Measurements from ENCODE around the gene NDUFAF2.

NDUFAF2 gene

DNA sequence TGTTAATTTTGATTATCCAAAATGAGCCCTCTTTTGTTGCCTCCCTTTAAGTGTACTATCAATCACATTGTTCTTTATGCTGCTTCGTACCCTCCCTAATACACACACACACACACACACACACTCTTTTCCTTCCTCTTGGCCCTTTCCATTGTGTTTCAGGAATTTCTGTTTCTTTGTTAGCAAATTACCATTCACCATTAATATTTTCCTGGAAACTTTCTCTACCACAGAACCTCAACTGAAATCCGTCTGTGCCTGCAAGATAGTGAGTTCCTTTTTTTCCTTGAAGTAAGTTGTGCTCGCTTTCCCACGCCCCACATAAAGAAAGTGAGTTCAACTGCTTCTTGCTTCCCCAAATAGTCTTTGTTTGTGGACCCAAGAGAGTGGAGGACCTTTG lies 155.4 kb downstream of the NDUFAF2 start:
- Histone ChIP-seq H3K4me1 (ENCODE audit: control insufficient read depth, insufficient read depth, low read length) (no peaks in the 10 kb centered on the region), H3K4me3 (ENCODE audit: low read length) (no peak overlapping the region), H3K36me3 (ENCODE audit: control insufficient read depth, insufficient read depth, low read length) (no peaks in the 10 kb centered on the region), H3K27ac (ENCODE audit: low read length) (no peak overlapping the region), H3K27me3 (ENCODE audit: control insufficient read depth, insufficient read depth, low read length) (no peaks in the 10 kb centered on the region), H3K9me3 (ENCODE audit: control insufficient read depth, insufficient read depth, low read length) (no peaks in the 10 kb centered on the region)
- DNase-seq (ENCODE audit: low read depth, low spot score): no peak
- WGBS (ENCODE audit: insufficient coverage, insufficient read length): no CpG with 5 or more reads among the region's 4 CpGs

DNA sequence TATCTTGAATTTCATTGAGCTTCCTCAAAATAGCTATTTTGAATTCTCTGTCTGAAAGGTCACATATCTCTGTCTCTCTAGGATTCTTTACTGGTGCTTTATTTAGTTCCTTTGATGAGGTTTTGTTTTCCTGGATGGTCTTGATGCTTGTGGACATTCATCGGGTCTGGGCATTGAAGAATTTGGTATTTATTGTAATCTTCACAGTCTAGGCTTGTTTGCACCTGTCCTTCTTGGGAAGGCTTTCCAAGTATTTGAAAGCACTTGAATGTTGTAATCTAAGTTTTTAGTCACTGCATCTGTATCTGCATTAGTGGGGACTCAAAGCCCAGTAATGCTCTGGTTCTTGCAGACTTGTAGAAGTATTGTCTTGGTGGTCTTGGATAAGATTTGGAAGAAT lies 169.4 kb downstream of the NDUFAF2 start:
- Histone ChIP-seq H3K9me3 (ENCODE audit: control insufficient read depth, insufficient read depth, low read length) (no peaks in the 10 kb centered on the region), H3K36me3 (ENCODE audit: control insufficient read depth, insufficient read depth, low read length) (no peaks in the 10 kb centered on the region), H3K27me3 (ENCODE audit: control insufficient read depth, insufficient read depth, low read length) (no peaks in the 10 kb centered on the region), H3K4me3 (ENCODE audit: low read length) (no peak overlapping the region), H3K4me1 (ENCODE audit: control insufficient read depth, insufficient read depth, low read length) (no peaks in the 10 kb centered on the region), H3K27ac (ENCODE audit: low read length) (no peak overlapping the region)
- WGBS (ENCODE audit: insufficient coverage, insufficient read length): no CpG with 5 or more reads among the region's 1 CpG
- no peak for DNase-seq (ENCODE audit: low read depth, low spot score)

DNA sequence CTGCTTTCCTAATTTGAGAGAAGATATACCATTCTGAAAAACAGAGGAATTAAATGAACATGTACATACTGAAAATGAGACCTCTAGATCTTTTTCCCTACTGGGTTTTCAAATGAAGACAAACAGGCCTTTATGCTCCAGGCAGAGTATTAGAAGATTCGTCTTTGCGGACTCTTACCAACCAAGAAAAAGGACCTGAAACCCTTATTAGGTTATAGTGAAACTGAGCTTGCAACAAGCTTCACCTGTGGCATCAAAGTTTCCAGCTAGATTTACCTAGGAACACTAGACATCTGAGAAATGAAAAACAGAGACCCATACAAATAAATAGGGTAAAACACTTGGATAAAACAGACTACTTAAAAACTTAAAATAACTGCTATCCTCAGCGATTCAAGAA lies 171.0 kb downstream of the NDUFAF2 start:
- Histone ChIP-seq H3K27me3 (ENCODE audit: control insufficient read depth, insufficient read depth, low read length) (no peaks in the 10 kb centered on the region), H3K4me1 (ENCODE audit: control insufficient read depth, insufficient read depth, low read length) (no peaks in the 10 kb centered on the region), H3K4me3 (ENCODE audit: low read length) (no peak overlapping the region), H3K27ac (ENCODE audit: low read length) (no peak overlapping the region), H3K9me3 (ENCODE audit: control insufficient read depth, insufficient read depth, low read length) (no peaks in the 10 kb centered on the region), H3K36me3 (ENCODE audit: control insufficient read depth, insufficient read depth, low read length) (no peaks in the 10 kb centered on the region)
- no CpG with 5 or more reads among the region's 3 CpGs for WGBS (ENCODE audit: insufficient coverage, insufficient read length)
- no peak for DNase-seq (ENCODE audit: low read depth, low spot score)

DNA sequence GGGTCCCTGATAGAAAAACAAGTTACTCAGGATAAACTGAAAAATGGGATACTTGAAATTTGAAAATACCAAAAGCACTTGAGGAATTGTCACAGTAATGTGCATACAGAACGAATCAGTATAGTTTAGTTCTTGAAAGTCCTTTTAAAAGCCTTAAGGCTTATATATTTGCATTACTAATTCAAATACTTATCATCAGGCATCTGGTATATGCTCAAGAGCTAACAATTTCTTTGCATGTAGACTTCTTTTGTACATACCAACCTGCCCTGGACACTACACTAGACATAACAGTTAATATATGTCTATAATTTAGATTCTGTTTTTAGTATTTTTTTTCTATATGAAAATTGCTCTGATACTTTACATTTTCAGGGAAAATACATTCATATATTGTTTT lies 174.1 kb downstream of the NDUFAF2 start:
- Histone ChIP-seq H3K9me3 (ENCODE audit: control insufficient read depth, insufficient read depth, low read length) (no peaks in the 10 kb centered on the region), H3K36me3 (ENCODE audit: control insufficient read depth, insufficient read depth, low read length) (no peaks in the 10 kb centered on the region), H3K4me3 (ENCODE audit: low read length) (no peak overlapping the region), H3K27ac (ENCODE audit: low read length) (no peak overlapping the region), H3K4me1 (ENCODE audit: control insufficient read depth, insufficient read depth, low read length) (no peaks in the 10 kb centered on the region), H3K27me3 (ENCODE audit: control insufficient read depth, insufficient read depth, low read length) (no peaks in the 10 kb centered on the region)
- no CpG with 5 or more reads among the region's 1 CpG for WGBS (ENCODE audit: insufficient coverage, insufficient read length)
- no peak for DNase-seq (ENCODE audit: low read depth, low spot score)

DNA sequence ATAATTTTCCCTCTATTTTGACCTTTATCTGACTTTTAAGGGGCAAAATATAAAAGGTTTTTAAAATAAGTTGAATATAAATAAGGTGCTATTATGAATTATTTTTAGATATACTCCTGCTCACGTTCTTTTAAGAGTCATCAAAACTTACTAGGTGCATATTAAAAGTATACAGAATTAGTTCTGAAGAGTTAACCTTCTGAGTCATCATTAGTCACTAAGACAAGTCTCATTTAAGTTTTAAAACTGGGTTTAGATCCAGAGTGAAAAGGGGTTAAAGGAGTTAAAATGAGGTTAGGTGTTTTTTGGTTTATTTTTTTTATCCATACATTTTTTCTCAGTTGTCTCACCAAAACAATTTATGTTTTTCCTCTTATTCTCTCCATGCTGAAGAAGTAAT lies 175.5 kb downstream of the NDUFAF2 start:
- no CpG with 5 or more reads among the region's 1 CpG for WGBS (ENCODE audit: insufficient coverage, insufficient read length)

DNA sequence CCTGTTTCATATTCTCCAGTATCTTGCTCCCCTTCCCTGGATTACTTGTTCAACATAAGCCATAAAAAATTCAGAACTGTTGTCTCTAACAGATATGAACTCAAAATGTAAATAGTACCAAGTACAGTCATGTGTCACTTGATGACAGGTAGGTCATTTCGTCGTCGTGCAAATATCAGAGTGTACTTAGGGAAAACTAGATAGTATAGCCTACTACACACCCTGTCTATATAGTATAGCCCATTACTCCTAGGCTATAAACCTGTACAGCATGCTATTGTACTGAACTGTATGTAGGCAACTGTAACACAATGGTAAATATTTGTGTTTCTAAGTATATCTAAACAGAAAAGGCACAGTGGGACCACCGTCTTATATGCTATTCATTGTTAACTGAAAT lies 178.1 kb downstream of the NDUFAF2 start:
- Histone ChIP-seq H3K27me3 (ENCODE audit: control insufficient read depth, insufficient read depth, low read length) (no peaks in the 10 kb centered on the region), H3K9me3 (ENCODE audit: control insufficient read depth, insufficient read depth, low read length) (no peaks in the 10 kb centered on the region), H3K36me3 (ENCODE audit: control insufficient read depth, insufficient read depth, low read length) (no peaks in the 10 kb centered on the region), H3K4me3 (ENCODE audit: low read length) (no peak overlapping the region), H3K27ac (ENCODE audit: low read length) (no peak overlapping the region), H3K4me1 (ENCODE audit: control insufficient read depth, insufficient read depth, low read length) (no peaks in the 10 kb centered on the region)
- no CpG with 5 or more reads among the region's 4 CpGs for WGBS (ENCODE audit: insufficient coverage, insufficient read length)
- no peak for DNase-seq (ENCODE audit: low read depth, low spot score)

More for the DNA sequence above, 175.5 kb downstream of the NDUFAF2 start:
- Histone ChIP-seq H3K36me3 (ENCODE audit: control insufficient read depth, insufficient read depth, low read length) (no peaks in the 10 kb centered on the region), H3K4me3 (ENCODE audit: low read length) (no peak overlapping the region), H3K9me3 (ENCODE audit: control insufficient read depth, insufficient read depth, low read length) (no peaks in the 10 kb centered on the region), H3K27ac (ENCODE audit: low read length) (no peak overlapping the region), H3K4me1 (ENCODE audit: control insufficient read depth, insufficient read depth, low read length) (no peaks in the 10 kb centered on the region), H3K27me3 (ENCODE audit: control insufficient read depth, insufficient read depth, low read length) (no peaks in the 10 kb centered on the region)
- DNase-seq (ENCODE audit: low read depth, low spot score): no peak

DNA sequence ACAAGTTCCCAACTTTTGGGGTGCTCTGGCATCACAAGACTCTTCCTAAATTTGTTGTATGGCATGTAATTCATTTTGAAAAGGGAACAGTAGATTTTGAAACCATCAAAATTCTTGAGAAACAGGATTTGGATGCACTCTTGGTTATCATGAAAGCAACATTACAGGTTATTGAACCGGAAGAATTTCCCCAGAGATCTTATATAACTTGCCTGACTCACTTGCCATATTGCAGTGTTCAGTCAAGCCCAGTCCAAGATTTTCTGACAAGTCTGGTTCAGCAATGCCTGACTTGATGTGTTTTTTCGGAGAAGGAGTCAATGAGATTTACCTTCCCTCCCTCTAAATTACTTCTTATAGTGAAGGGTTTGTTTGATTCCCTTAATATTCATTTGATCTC lies 185.3 kb downstream of the NDUFAF2 start:
- no peak for DNase-seq (ENCODE audit: low read depth, low spot score)
- H3K27ac ChIP-seq (ENCODE audit: low read length): no peak overlapping the region
- no peaks in the 10 kb centered on the region for H3K9me3 ChIP-seq (ENCODE audit: control insufficient read depth, insufficient read depth, low read length)
- H3K36me3 ChIP-seq (ENCODE audit: control insufficient read depth, insufficient read depth, low read length): no peaks in the 10 kb centered on the region
- WGBS (ENCODE audit: insufficient coverage, insufficient read length): no CpG with 5 or more reads among the region's 2 CpGs
- H3K4me1 ChIP-seq (ENCODE audit: control insufficient read depth, insufficient read depth, low read length): peaks cover 3% of the 10 kb centered on the region; the same call in 1 of the 2 replicates
- no peaks in the 10 kb centered on the region for H3K27me3 ChIP-seq (ENCODE audit: control insufficient read depth, insufficient read depth, low read length)
- no peak overlapping the region for H3K4me3 ChIP-seq (ENCODE audit: low read length)

DNA sequence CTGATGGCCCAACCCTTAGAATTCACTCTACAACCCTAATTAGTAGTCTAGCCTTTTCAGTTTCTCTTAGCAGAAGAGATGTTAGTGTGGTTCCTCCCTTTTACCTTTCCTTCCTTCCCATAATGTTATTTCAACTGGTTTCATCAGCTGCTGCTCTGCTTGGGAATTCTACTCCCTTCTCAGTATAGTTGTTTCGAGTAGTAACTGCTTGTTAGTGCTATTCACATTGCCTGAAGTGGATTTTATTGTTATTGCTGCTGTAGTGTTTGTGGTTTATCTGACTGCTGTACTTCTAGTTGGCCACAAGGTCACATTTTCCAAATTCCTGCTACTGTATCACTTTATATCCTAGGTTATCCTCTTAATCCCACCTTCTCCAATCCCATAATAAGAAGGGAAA lies 187.6 kb downstream of the NDUFAF2 start:
- DNase-seq (ENCODE audit: low read depth, low spot score): no peak

DNA sequence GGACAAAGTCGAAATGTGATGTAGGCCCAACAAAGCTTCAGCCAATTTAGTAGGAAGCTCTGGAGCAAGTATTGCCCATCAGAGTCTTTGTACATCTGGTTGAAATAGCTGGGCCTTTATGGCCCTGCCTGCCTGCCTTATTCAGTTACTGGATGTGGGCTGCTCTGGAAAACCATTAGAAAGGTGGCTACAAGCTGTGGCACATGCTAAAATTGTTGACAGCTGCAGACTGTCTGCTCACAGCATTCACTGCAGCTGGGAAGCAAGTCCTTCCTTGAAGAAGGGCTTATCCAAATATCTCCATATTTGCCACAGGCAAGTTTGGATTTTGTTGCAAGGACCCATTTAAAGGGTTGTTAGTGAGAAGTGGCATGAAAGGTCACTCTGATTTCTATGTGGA lies 192.8 kb downstream of the NDUFAF2 start:
- Histone ChIP-seq H3K4me3 (ENCODE audit: low read length) (no peak overlapping the region), H3K27me3 (ENCODE audit: control insufficient read depth, insufficient read depth, low read length) (no peaks in the 10 kb centered on the region), H3K27ac (ENCODE audit: low read length) (no peak overlapping the region), H3K36me3 (ENCODE audit: control insufficient read depth, insufficient read depth, low read length) (no peaks in the 10 kb centered on the region), H3K9me3 (ENCODE audit: control insufficient read depth, insufficient read depth, low read length) (no peaks in the 10 kb centered on the region), H3K4me1 (ENCODE audit: control insufficient read depth, insufficient read depth, low read length) (peaks cover 2% of the 10 kb centered on the region; the same call in 1 of the 2 replicates)
- no CpG with 5 or more reads among the region's 1 CpG for WGBS (ENCODE audit: insufficient coverage, insufficient read length)
- DNase-seq (ENCODE audit: low read depth, low spot score): no peak

More for the DNA sequence above, 187.6 kb downstream of the NDUFAF2 start:
- Histone ChIP-seq H3K27me3 (ENCODE audit: control insufficient read depth, insufficient read depth, low read length) (no peaks in the 10 kb centered on the region), H3K4me3 (ENCODE audit: low read length) (no peak overlapping the region), H3K4me1 (ENCODE audit: control insufficient read depth, insufficient read depth, low read length) (peaks cover 3% of the 10 kb centered on the region; the same call in 1 of the 2 replicates), H3K27ac (ENCODE audit: low read length) (no peak overlapping the region), H3K9me3 (ENCODE audit: control insufficient read depth, insufficient read depth, low read length) (no peaks in the 10 kb centered on the region), H3K36me3 (ENCODE audit: control insufficient read depth, insufficient read depth, low read length) (no peaks in the 10 kb centered on the region)
- no CpG with 5 or more reads among the region's 1 CpG for WGBS (ENCODE audit: insufficient coverage, insufficient read length)

DNA sequence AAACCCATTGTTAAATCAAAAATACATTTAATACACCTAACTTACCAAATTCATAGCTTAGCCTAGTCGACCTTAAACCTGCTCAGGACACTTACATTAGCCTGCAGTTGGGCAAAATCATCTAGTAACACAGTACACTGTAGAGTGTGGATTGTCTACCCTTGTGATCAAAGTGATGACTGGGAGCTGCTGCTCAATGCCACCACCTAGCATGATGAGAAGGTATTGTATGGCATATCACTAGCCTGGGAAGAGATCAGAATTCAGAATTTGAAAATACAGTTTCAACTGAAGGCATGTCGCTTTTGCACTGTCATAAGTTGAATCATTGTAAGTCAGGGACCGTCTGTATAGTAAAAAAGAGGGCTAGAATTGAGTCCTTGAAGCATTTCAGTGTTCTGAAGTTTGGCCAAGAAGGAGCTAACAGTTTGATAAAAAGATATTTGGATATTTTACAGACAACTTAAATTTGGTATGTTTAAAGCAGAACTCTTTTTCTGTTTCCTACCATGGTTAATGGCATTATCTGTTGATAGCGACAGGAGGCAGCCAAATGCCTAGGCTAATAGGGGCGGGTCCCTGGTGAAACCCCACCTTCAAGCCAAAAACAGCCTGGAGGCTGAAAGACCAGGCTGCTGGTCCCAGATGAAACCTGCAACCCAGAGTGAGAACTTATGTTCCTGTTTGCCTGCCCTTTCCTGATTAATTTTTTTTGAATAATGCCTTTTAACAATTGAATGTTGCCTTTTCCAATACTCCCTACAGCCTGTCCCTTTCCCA lies 194.3 kb downstream of the NDUFAF2 start:
- DNase-seq (ENCODE audit: low read depth, low spot score): no peak
- H3K9me3 ChIP-seq (ENCODE audit: control insufficient read depth, insufficient read depth, low read length): no peaks in the 10 kb centered on the region
- peaks cover 2% of the 10 kb centered on the region; the same call in 1 of the 2 replicates for H3K4me1 ChIP-seq (ENCODE audit: control insufficient read depth, insufficient read depth, low read length)
- no peaks in the 10 kb centered on the region for H3K36me3 ChIP-seq (ENCODE audit: control insufficient read depth, insufficient read depth, low read length)
- H3K27ac ChIP-seq (ENCODE audit: low read length): no peak overlapping the region
- whole genome bisulfite sequencing (ENCODE audit: insufficient coverage, insufficient read length): no CpG with 5 or more reads among the region's 5 CpGs
- H3K4me3 ChIP-seq (ENCODE audit: low read length): no peak overlapping the region
- H3K27me3 ChIP-seq (ENCODE audit: control insufficient read depth, insufficient read depth, low read length): no peaks in the 10 kb centered on the region

DNA sequence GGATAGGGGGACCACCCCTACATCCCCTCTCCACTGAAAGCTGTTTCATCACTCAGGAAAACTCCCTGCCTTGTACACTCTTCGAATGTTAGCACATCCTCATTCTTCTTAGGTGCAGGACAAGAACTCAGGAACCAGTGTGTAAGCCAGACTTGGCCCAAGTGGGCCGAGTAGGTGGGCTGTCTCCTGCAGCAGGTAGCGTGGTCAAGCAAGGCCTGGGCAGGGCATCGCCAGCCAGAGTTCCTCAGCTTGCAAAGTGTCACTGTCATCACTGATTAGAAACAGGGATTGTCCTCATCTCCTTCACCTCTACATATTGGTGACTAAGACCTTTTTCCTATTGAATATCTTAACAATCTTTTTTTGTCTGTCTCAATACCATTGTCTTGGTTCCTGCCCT lies 194.9 kb downstream of the NDUFAF2 start:
- no peaks in the 10 kb centered on the region for H3K27me3 ChIP-seq (ENCODE audit: control insufficient read depth, insufficient read depth, low read length)
- WGBS (ENCODE audit: insufficient coverage, insufficient read length): no CpG with 5 or more reads among the region's 4 CpGs
- no peak overlapping the region for H3K27ac ChIP-seq (ENCODE audit: low read length)
- H3K4me3 ChIP-seq (ENCODE audit: low read length): no peak overlapping the region
- H3K9me3 ChIP-seq (ENCODE audit: control insufficient read depth, insufficient read depth, low read length): no peaks in the 10 kb centered on the region
- H3K36me3 ChIP-seq (ENCODE audit: control insufficient read depth, insufficient read depth, low read length): no peaks in the 10 kb centered on the region
- no peak for DNase-seq (ENCODE audit: low read depth, low spot score)
- H3K4me1 ChIP-seq (ENCODE audit: control insufficient read depth, insufficient read depth, low read length): peaks cover 2% of the 10 kb centered on the region; the same call in 1 of the 2 replicates
